ENCODE measurements around the gene KCNJ15. TPM values are rescaled to one million over a fixed set of nuclear protein-coding genes. Genes with fewer than 3 reads are reported as not detected.

Gene KCNJ15
- total RNA-seq, 1 experiment from 2014 or later = not detected

- Histone ChIP-seq H3K27me3 (ENCODE audit: insufficient read depth, low read length) (no peaks in the 10 kb centered on the region), H3K4me3 (replicated peaks in 1 of 2; ENCODE audit: low read depth in 1 of 2, low read length in 2 of 2) (no peak overlapping the region), H3K36me3 (ENCODE audit: control insufficient read depth in 1 of 2, insufficient read depth in 2 of 2, low read length in 2 of 2) (no peaks in the 10 kb centered on the region), H2AFZ (ENCODE audit: low read depth, low read length, poor library complexity, severe bottlenecking) (no peak overlapping the region), H3K9me2 (ENCODE audit: insufficient read depth) (no peaks in the 10 kb centered on the region), H3K79me2 (ENCODE audit: insufficient read depth, low read length) (no peaks in the 10 kb centered on the region), H3K4me1 (ENCODE audit: control insufficient read depth in 1 of 2, insufficient read depth in 2 of 2, low read length in 2 of 2) (no peaks in the 10 kb centered on the region), H4K20me1 (ENCODE audit: insufficient read depth) (no peaks in the 10 kb centered on the region), H3K4me2 (ENCODE audit: low read length) (no peak overlapping the region), H3K9ac (ENCODE audit: low read length) (no peak overlapping the region), H3K9me3 (ENCODE audit: control insufficient read depth in 1 of 2, insufficient read depth in 1 of 2, low read depth in 1 of 2, low read length in 2 of 2) (peaks cover 11 to 43% of the 10 kb centered on the region in 2 experiments; a peak in 3 of 4 replicates), H3K27ac (ENCODE audit: low read depth, low read length) (no peak overlapping the region)
- TF ChIP-seq MAX (IDR thresholded peaks at IDR 0.05) (no peak), JUND (IDR thresholded peaks at IDR 0.05) (no peak), ZNF274 (IDR thresholded peaks at IDR 0.05; ENCODE audit: low read depth, low read length) (no peak), CBX3 (IDR thresholded peaks at IDR 0.05; ENCODE audit: low read depth) (no peak), ZBTB33 (IDR thresholded peaks at IDR 0.05; ENCODE audit: extremely low read depth, insufficient replicate concordance, low read length) (no peak)
- ChIA-PET CTCF (no interaction called here), POLR2A (no interaction called here), RAD21 (ENCODE audit: low non-redundant PET in 1 of 2, low total read pairs in 2 of 2, uncharacterized antibody in 2 of 2, unreplicated experiment in 2 of 2) (no interaction called here)
- no peak for ATAC-seq
- no peak for DNase-seq (ENCODE audit: low read depth, low spot score)
- no TSS peak for BruUV-seq (replicated peaks)
- intact Hi-C loops (cut with micrococcal nuclease) = no loop called here
These were observed 28.7 kb upstream of the KCNJ15 start for GRCh38 chr21:38228115-38228514.

GRCh38 chr21:38228537-38228936 lies 28.3 kb upstream of the KCNJ15 start:
- POLR2A ChIA-PET = no interaction called here
- Histone ChIP-seq H3K79me2 (ENCODE audit: insufficient read depth, low read length) (no peaks in the 10 kb centered on the region), H3K9me3 (ENCODE audit: control insufficient read depth in 1 of 2, insufficient read depth in 1 of 2, low read depth in 1 of 2, low read length in 2 of 2) (peaks cover 11 to 44% of the 10 kb centered on the region in 2 experiments; a peak in 3 of 4 replicates), H3K4me1 (ENCODE audit: control insufficient read depth in 1 of 2, insufficient read depth in 2 of 2, low read length in 2 of 2) (no peaks in the 10 kb centered on the region), H3K27me3 (ENCODE audit: insufficient read depth, low read length) (no peaks in the 10 kb centered on the region), H3K4me3 (replicated peaks in 1 of 2; ENCODE audit: low read depth in 1 of 2, low read length in 2 of 2) (no peak overlapping the region), H4K20me1 (ENCODE audit: insufficient read depth) (no peaks in the 10 kb centered on the region), H3K9me2 (ENCODE audit: insufficient read depth) (no peaks in the 10 kb centered on the region), H3K4me2 (ENCODE audit: low read length) (no peak overlapping the region), H3K9ac (ENCODE audit: low read length) (no peak overlapping the region), H2AFZ (ENCODE audit: low read depth, low read length, poor library complexity, severe bottlenecking) (no peak overlapping the region), H3K36me3 (ENCODE audit: control insufficient read depth in 1 of 2, insufficient read depth in 2 of 2, low read length in 2 of 2) (no peaks in the 10 kb centered on the region), H3K27ac (ENCODE audit: low read depth, low read length) (no peak overlapping the region)
- CTCF ChIA-PET = no interaction called here
- intact Hi-C loops (cut with micrococcal nuclease) = no loop called here
- no peak for TF ChIP-seq CEBPB (IDR thresholded peaks at IDR 0.05; ENCODE audit: low read depth)
- no peak for TF ChIP-seq ZNF274 (IDR thresholded peaks at IDR 0.05; ENCODE audit: low read depth, low read length)
- no peak for TF ChIP-seq EZH2phosphoT487 (IDR thresholded peaks at IDR 0.05; ENCODE audit: borderline replicate concordance)
- RAD21 ChIA-PET (ENCODE audit: low non-redundant PET in 1 of 2, low total read pairs in 2 of 2, uncharacterized antibody in 2 of 2, unreplicated experiment in 2 of 2) = no interaction called here
- DNase-seq (ENCODE audit: low read depth, low spot score) (no peak), ATAC-seq (no peak)
- BruUV-seq (replicated peaks) = no TSS peak

Data from HCT116 (cell line).